Esophagus squamous epithelium (tissue), 4 donors: Measurements from ENCODE around the gene BAHCC1.

Experiments
- CTCF ChIP-seq, 6 experiments: fragments of 450-650 bp in 4 of 6; fragments of 200-600 bp in 2 of 6; sonication (generic) in 2 of 6; IDR thresholded peaks; one replicate each; pipeline ENCODE4 v1.5.1; 2016 to 2019; ENCODE audit warnings: antibody characterized with exemption in 6 of 6, mild to moderate bottlenecking in 4 of 6, moderate library complexity in 4 of 6
- POLR2A ChIP-seq, 4 donors: fragments of 450-650 bp; IDR thresholded peaks; one replicate each; pipeline ENCODE4 v1.6.1; 2017; ENCODE audit warnings: antibody characterized with exemption in 4 of 4, mild to moderate bottlenecking in 4 of 4, moderate library complexity in 3 of 4

DNA sequence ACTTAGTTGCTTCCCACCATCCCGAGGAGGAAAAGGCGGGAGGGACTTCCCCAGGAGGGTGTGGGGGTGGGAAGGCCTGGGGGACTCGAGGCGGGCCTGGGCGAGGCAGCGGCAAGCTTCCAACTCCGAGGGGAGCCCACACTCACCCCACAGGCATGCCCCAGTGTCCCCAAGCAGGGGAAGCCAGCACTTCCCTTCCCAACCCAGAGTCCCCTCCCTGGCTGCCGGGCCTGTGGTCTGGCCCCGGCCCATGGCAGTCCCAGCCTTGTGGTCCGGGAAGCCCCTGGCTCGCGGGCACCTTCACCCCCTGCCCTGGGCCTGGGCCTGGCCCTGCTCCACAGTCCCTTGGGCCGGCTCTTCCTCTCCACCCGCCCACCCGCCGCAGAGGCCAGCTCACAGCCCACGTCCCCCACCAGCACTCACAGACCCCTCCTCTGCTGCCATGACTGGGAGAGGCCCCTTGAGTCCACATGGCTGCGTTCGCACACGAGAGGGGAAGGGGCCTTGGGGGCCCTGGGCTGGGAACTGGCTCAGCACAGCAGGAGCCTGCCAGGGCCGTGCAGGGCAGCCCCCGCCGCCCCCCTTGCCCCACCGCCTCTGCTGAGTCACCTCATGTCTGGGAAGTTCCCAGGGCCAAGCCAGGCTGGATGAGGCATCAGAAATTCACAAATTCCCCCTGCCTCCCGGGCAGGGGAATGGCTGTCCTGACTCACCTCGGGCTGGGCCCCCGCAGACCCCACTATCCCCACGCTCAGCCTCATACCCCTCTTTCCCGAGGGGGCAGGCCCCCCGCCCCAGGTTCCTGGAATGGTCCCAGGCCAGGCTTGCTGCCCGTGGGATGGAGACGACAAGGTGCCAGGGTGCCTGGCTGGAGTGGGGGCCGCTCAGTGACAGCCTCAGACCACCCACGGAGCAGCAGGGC, 27.8 kb downstream of the BAHCC1 start:
- no peak for TF ChIP-seq CTCF (IDR thresholded peaks at IDR 0.05)
- no peak for TF ChIP-seq POLR2A (IDR thresholded peaks at IDR 0.05)
